Esophagus squamous epithelium (tissue), 5 donors: Measurements from ENCODE around the gene MTX1. TPM values are rescaled to one million over a fixed set of nuclear protein-coding genes. Genes with fewer than 3 reads are reported as not detected.
"Not testable (repeated sequence)": the region's sequence is repeated elsewhere in the genome, so short reads cannot be mapped to it uniquely, and the experiment has no call there.

ENCODE experiments used
- DNase-seq: peaks from one replicate; lab custom pipeline; 2025; lab: John Stamatoyannopoulos, UW
- H3K27ac ChIP-seq, 4 donors: fragments of 200-600 bp; sonication (generic); one replicate each; pipeline ENCODE4 v1.5.1; 2016 to 2019; ENCODE audit warnings: mild to moderate bottlenecking in 1 of 4
- H3K27me3 ChIP-seq, 4 donors: fragments of 200-600 bp; sonication (generic); 1 replicate in 3 of 4; 2 replicates in 1 of 4; pipeline versions ENCODE4 v1.5.1 to v1.6.0; 2017 to 2021; ENCODE audit warnings: antibody characterized with exemption in 1 of 4
- H3K36me3 ChIP-seq, 3 donors: fragments of 200-600 bp; sonication (generic); one replicate each; pipeline ENCODE4 v1.5.1; 2016 to 2019
- H3K4me1 ChIP-seq, 3 donors: fragments of 200-600 bp; sonication (generic); one replicate each; pipeline ENCODE4 v1.5.1; 2017 to 2019
- H3K4me3 ChIP-seq, 4 donors: fragments of 200-600 bp; sonication (generic); 1 replicate in 3 of 4; 2 replicates in 1 of 4; pipeline ENCODE4 v1.5.1; 2016 to 2019; ENCODE audit warnings: mild to moderate bottlenecking in 2 of 4, moderate library complexity in 1 of 4
- H3K9me3 ChIP-seq, 3 donors: fragments of 200-600 bp; sonication (generic); one replicate each; pipeline ENCODE4 v1.5.1; 2016 to 2019
- POLR2A ChIP-seq, 4 donors: fragments of 450-650 bp; IDR thresholded peaks; one replicate each; pipeline ENCODE4 v1.6.1; 2017; ENCODE audit warnings: antibody characterized with exemption in 4 of 4, mild to moderate bottlenecking in 4 of 4, moderate library complexity in 3 of 4
- WGBS, 2 donors: methylation state at CpG; one replicate each; pipeline ENCODE4 v1.1.5; 2018; 5-methylcytosine and 5-hydroxymethylcytosine counted together
- intact Hi-C: fragments of 100-400 bp; cut with DNase I; formaldehyde crosslinking; loops from one replicate; pipeline ENCODE4 v1.15.0; 2022
- total RNA-seq, 4 donors: library from RNA; depleted of rRNA; stranded (reverse); fragments of >200 nt; gene quantifications; one replicate each; pipeline ENCODE4 v1.1.0, GENCODE V29; 2016
- TF ChIP-seq, protein P1 (sequence below), 6 experiments: fragments of 450-650 bp in 4 of 6; fragments of 200-600 bp in 2 of 6; sonication (generic) in 2 of 6; IDR thresholded peaks; one replicate each; pipeline ENCODE4 v1.5.1; 2016 to 2019; ENCODE audit warnings: antibody characterized with exemption in 6 of 6, mild to moderate bottlenecking in 4 of 6, moderate library complexity in 4 of 6
- donor health status: DM: yes; HTN: yes; CAD: no.

MTX1 gene
- total RNA-seq, 4 donors from 2014 or later: 34.0 to 59.1 (median 42.9) TPM

DNA sequence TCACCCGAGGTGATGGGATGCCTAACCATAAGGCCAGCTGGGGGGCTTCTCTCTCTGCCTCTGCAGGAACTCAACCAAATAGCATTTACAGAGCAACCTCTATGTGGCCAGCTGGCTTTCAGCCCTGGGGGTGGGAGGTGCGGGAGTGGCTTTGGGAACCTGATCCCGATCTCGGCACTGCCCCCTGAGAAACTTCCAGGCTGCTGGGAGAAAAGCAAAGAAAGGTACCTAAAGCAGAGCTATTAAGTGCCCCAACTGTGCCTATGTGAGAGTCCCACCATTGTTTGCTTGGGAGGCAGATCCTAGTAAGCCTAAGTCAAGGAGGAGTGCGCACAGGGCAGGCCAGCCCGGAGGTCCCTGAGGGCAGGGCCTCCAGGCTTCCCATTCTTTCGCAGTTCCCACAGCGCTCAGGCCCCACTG lies 42.4 kb upstream of the MTX1 start:
- 53 to 63% methylated on average over 4 to 6 of the region's 8 CpGs for WGBS, 2 donors
- Histone ChIP-seq H3K4me1 (peaks cover 9 to 27% (median 13%) of the 10 kb centered on the region in 3 donors), H3K9me3 (no peaks in the 10 kb centered on the region), H3K27me3 (peaks cover 0 to 11% (median 0%) of the 10 kb centered on the region in 4 donors), H3K27ac (peak overlapping the region; percentile 4 to 79 (median 37)), H3K4me3 (no peak overlapping the region), H3K36me3 (peaks cover 0 to 24% (median 13%) of the 10 kb centered on the region in 3 donors)
- intact Hi-C loops: no loop called here
- TF ChIP-seq, protein P1, sequence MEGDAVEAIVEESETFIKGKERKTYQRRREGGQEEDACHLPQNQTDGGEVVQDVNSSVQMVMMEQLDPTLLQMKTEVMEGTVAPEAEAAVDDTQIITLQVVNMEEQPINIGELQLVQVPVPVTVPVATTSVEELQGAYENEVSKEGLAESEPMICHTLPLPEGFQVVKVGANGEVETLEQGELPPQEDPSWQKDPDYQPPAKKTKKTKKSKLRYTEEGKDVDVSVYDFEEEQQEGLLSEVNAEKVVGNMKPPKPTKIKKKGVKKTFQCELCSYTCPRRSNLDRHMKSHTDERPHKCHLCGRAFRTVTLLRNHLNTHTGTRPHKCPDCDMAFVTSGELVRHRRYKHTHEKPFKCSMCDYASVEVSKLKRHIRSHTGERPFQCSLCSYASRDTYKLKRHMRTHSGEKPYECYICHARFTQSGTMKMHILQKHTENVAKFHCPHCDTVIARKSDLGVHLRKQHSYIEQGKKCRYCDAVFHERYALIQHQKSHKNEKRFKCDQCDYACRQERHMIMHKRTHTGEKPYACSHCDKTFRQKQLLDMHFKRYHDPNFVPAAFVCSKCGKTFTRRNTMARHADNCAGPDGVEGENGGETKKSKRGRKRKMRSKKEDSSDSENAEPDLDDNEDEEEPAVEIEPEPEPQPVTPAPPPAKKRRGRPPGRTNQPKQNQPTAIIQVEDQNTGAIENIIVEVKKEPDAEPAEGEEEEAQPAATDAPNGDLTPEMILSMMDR (IDR thresholded peaks at IDR 0.05): no peak
- no peak for TF ChIP-seq POLR2A (IDR thresholded peaks at IDR 0.05)
- no peak for DNase-seq

DNA sequence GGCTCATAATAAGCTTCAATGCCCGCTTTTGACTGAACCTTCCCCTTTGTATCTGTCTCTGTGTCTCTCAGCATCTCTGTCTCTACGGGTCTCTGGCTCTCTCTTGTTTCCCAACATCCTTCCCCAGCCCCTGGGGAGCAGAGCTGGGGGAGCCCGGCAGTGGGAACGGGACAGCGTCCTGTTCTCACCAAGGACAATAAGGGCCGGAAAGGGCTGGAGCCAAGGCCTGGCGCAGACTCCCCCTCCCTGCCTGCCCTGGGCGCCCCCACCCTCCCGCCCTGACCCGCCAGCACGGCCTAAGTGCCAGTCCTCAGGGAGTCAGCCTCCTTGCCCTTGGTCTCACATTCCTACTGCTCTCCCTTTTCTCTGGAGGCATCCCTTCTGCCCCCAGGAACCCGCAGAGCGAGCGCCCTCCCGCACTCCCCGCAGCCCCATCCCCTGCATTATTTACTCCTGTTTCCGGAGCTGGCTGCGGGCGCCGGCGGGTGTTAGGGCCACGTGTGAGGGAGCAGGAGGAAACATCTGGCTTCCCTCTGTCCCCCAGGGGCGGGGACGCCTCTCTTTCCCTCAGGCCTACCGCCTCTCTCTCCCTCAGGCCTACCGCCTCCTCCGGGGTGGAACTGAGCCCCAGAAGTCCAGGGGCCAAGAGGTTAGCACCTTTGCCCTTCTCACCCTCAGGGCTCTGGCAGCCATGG lies 41.9 kb upstream of the MTX1 start:
- Histone ChIP-seq H3K4me3 (peak overlapping the region in 1 of 4 donors; percentile 45), H3K27me3 (peaks cover 0 to 11% (median 0%) of the 10 kb centered on the region in 4 donors), H3K9me3 (no peaks in the 10 kb centered on the region), H3K27ac (peak overlapping the region; percentile 4 to 79 (median 50)), H3K4me1 (peaks cover 9 to 31% (median 13%) of the 10 kb centered on the region in 3 donors), H3K36me3 (peaks cover 0 to 24% (median 13%) of the 10 kb centered on the region in 3 donors)
- 33 to 41% methylated on average over 5 to 17 of the region's 27 CpGs for WGBS, 2 donors
- intact Hi-C loops: no loop called here
- TF ChIP-seq, protein P1 (IDR thresholded peaks at IDR 0.05): no peak
- no peak for TF ChIP-seq POLR2A (IDR thresholded peaks at IDR 0.05)
- no peak for DNase-seq

DNA sequence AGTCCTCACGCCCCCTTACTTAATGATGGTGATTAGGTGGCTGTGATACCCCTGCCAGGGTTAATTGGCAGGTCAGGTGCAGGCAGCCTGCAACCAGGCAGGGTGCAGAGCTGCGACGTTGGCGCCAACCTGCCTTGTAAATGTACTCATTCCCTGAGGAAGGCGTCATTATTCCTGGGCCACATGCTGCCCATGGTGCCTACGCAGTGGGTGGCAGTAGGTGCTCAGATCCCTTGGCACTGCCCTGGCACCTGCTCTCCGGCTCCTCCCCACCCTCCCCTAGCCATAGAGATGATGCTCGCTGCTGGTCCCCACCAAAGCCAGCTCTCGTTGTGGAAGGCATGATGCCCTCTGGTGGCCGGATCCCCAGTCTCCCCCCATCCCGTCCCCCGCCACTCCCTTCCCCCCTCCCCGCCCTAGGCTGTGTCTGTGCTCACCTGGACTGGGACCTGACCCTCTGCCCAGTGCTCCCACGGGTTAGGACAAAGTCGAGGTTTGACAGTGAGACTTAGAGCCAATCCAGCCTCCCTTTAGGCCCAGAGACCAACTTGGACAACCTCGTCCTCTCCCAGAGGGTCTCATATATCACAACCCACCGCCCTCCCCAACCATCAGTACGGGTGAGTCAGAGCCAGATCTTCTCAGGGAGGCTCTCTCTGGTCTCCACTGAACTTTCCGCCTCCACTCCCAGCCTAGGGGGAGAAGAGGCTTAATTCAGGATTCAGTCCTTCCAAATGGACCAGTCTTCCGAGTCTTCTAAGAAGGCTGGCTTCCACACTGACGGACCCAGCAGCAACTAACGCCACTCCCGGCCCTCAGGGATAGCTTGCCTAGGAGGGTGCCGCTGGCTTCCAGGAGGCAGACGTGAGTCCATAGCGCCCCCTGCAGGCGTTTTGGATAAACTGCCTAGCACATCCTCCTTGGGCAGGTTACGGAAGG lies 41.1 kb upstream of the MTX1 start:
- DNase-seq: no peak
- Histone ChIP-seq H3K4me1 (peaks cover 9 to 39% (median 18%) of the 10 kb centered on the region in 3 donors), H3K9me3 (no peaks in the 10 kb centered on the region), H3K36me3 (peaks cover 0 to 24% (median 13%) of the 10 kb centered on the region in 3 donors), H3K27me3 (peaks cover 0 to 11% (median 0%) of the 10 kb centered on the region in 4 donors), H3K27ac (peak overlapping the region in 3 of 4 donors; percentile 34 to 79 (median 65)), H3K4me3 (peak overlapping the region in 1 of 4 donors; percentile 45)
- 5 to 7% methylated on average over 4 to 20 of the region's 28 CpGs for WGBS, 2 donors
- TF ChIP-seq, protein P1 (IDR thresholded peaks at IDR 0.05): peak; percentile 82 to 97 (median 94)
- TF ChIP-seq POLR2A (IDR thresholded peaks at IDR 0.05): no peak
- intact Hi-C loops: loop anchor here (2.0 kb wide), 1 partner anchor 75 kb away; no protein-coding TSS in a partner anchor

DNA sequence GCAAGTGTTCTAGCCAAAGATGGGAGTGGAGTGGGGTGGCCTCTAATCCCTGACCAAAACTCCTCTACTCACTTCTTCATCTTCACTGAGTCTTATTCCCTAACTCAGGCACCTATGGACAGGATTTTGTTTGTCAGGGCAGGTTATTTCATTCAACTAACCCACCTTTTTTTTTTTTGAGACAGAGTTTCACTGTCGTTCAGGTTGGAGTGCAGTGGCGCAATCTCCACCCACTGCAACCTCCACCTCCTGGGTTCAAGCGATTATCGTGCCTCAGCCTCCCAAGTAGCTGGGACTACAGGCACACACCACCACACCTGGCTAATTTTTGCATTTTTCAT lies 40.4 kb upstream of the MTX1 start:
- Histone ChIP-seq H3K4me1 (peaks cover 9 to 43% (median 19%) of the 10 kb centered on the region in 3 donors), H3K36me3 (peaks cover 0 to 24% (median 13%) of the 10 kb centered on the region in 3 donors), H3K27me3 (peaks cover 0 to 11% (median 0%) of the 10 kb centered on the region in 4 donors)
- not testable (repeated sequence) for H3K27ac ChIP-seq, DNase-seq, H3K9me3 ChIP-seq, H3K4me3 ChIP-seq
- 41 to 48% methylated on average over 4 of the region's 4 CpGs for WGBS, 2 donors
- intact Hi-C loops: loop anchor here (2.0 kb wide), 1 partner anchor 75 kb away; no protein-coding TSS in a partner anchor

DNA sequence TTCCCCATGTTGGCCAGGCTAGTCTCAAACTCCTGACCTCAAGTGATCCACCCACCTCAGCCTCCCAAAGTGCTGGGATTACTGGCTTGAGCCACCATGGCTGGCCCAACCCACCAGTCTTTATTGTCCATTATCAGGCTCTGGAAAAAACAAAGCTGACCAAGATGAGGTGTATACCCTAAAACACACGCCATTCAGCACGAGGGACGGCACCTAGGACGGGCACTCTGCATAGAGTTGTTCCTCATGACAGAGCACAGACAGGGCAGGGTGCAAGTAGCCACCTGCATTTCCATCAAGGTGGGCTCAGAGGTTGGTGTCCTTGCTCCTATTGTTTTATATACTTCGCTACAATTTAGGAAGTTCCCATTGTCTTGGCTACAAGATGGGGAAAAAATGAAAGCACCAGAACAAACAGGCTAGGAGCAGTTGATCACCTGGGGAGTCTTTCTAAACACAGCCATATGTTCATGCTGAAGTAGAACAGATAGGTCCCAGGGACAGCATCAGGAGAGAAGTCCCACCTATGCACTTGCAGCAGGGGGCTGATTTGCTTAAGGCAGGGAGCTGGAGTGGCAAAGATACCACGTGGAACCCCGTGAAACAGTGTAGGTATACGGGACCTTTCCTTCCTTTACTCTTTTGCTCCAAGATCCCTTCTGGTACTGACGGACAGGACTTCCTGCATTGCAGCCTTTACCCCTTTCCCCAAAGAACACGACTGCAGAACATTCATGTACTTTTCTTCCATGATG lies 39.9 kb upstream of the MTX1 start:
- no peak overlapping the region for H3K27ac ChIP-seq
- peaks cover 12 to 48% (median 23%) of the 10 kb centered on the region in 3 donors for H3K4me1 ChIP-seq
- peaks cover 0 to 13% (median 0%) of the 10 kb centered on the region in 4 donors for H3K27me3 ChIP-seq
- TF ChIP-seq POLR2A (IDR thresholded peaks at IDR 0.05): no peak
- TF ChIP-seq, protein P1 (IDR thresholded peaks at IDR 0.05): no peak
- peaks cover 0 to 24% (median 13%) of the 10 kb centered on the region in 3 donors for H3K36me3 ChIP-seq
- no peak for DNase-seq
- intact Hi-C loops: loop anchor here (2.0 kb wide), 1 partner anchor 76 kb away; no protein-coding TSS in a partner anchor
- 77 to 82% methylated on average over 9 to 10 of the region's 10 CpGs for WGBS, 2 donors
- H3K9me3 ChIP-seq: no peaks in the 10 kb centered on the region
- H3K4me3 ChIP-seq: no peak overlapping the region
